ENCODE data around the gene EPB41L3. TPM values are rescaled to one million over a fixed set of nuclear protein-coding genes. Genes with fewer than 3 reads are reported as not detected.

Gene EPB41L3
- total RNA-seq, 1 experiment from 2014 or later, result 16.1 TPM

GRCh38 chr18:5516841-5517240, 27.0 kb downstream of the EPB41L3 start:
- Mint-ChIP-seq H3K9me3 (no peaks in the 10 kb centered on the region; a peak in 1 of 5 replicates), H3K4me3 (no peak overlapping the region), H3K27me3 (ENCODE audit: low read depth) (no peaks in the 10 kb centered on the region; the same call in 1 of the 2 replicates), H3K4me1 (peaks cover 15 to 17% of the 10 kb centered on the region in 2 experiments), H3K27ac (no peak overlapping the region), H3K36me3 (ENCODE audit: insufficient read depth in 1 of 3, low read depth in 3 of 3) (no peaks in the 10 kb centered on the region; a peak in 1 of 7 replicates)
- Histone ChIP-seq H3K56ac (ENCODE audit: insufficient read length, low read depth, low read length) (no peak overlapping the region), H3K27me3 (ENCODE audit: insufficient read depth, low read length) (no peaks in the 10 kb centered on the region), H3K4me1 (ENCODE audit: insufficient read depth, low read length) (peaks cover 3% of the 10 kb centered on the region; the same call in 1 of the 2 replicates), H3K23ac (ENCODE audit: insufficient read length, low read depth, low read length) (no peak overlapping the region), H3K27ac (ENCODE audit: insufficient read length, low read depth, low read length) (no peak overlapping the region), H3K18ac (ENCODE audit: insufficient read length, low read depth, low read length) (no peak overlapping the region), H3K4ac (ENCODE audit: low read depth, low read length) (no peak overlapping the region), H3T11ph (ENCODE audit: low read length) (no peak overlapping the region), H2BK12ac (ENCODE audit: insufficient read length, low read depth, low read length) (no peak overlapping the region), H4K5ac (ENCODE audit: insufficient read length, low read depth, low read length) (no peak overlapping the region), H2BK5ac (ENCODE audit: insufficient read length, low read length) (no peak overlapping the region), H4K20me1 (ENCODE audit: control insufficient read depth, insufficient read depth, insufficient read length) (no peaks in the 10 kb centered on the region), H3K9me3 (ENCODE audit: control insufficient read depth, low read depth, low read length) (no peaks in the 10 kb centered on the region), H3K79me1 (ENCODE audit: insufficient read depth, low read depth, low read length, poor library complexity, severe bottlenecking) (no peaks in the 10 kb centered on the region), H3K79me2 (ENCODE audit: insufficient read depth, low read length) (no peaks in the 10 kb centered on the region), H2BK15ac (ENCODE audit: low read depth, low read length) (no peak overlapping the region), H2AFZ (ENCODE audit: low read length) (no peak overlapping the region), H3K9ac (ENCODE audit: extremely low read depth, insufficient read length, low read length) (no peak overlapping the region), H3K14ac (ENCODE audit: insufficient read depth, low read length) (no peak overlapping the region), H2BK20ac (ENCODE audit: low read depth, low read length, poor library complexity, severe bottlenecking) (no peak overlapping the region), H3K23me2 (ENCODE audit: insufficient read length, low read depth, low read length, poor library complexity, severe bottlenecking) (no peaks in the 10 kb centered on the region), H3K4me2 (ENCODE audit: insufficient read depth, insufficient read length, low read length) (no peak overlapping the region), H4K91ac (ENCODE audit: insufficient read length, low read depth, low read length) (no peak overlapping the region), H2AK5ac (ENCODE audit: insufficient read length, low read length) (no peak overlapping the region), H4K8ac (replicated peaks; ENCODE audit: insufficient read length, low read depth, low read length) (no peak overlapping the region), H2BK120ac (ENCODE audit: low read depth, low read length, poor library complexity, severe bottlenecking) (no peak overlapping the region)
- no peak for TF ChIP-seq CTCF (conservative IDR thresholded peaks at IDR 0.05)
- DNase-seq, result no peak
- no CpG with 5 or more reads among the region's 6 CpGs for WGBS (ENCODE audit: extremely low coverage, insufficient read length, low lambda C conversion rate)

All from H9 (cell line).